ENCODE measurements around the gene C16orf87.

The C16orf87 gene

DNA sequence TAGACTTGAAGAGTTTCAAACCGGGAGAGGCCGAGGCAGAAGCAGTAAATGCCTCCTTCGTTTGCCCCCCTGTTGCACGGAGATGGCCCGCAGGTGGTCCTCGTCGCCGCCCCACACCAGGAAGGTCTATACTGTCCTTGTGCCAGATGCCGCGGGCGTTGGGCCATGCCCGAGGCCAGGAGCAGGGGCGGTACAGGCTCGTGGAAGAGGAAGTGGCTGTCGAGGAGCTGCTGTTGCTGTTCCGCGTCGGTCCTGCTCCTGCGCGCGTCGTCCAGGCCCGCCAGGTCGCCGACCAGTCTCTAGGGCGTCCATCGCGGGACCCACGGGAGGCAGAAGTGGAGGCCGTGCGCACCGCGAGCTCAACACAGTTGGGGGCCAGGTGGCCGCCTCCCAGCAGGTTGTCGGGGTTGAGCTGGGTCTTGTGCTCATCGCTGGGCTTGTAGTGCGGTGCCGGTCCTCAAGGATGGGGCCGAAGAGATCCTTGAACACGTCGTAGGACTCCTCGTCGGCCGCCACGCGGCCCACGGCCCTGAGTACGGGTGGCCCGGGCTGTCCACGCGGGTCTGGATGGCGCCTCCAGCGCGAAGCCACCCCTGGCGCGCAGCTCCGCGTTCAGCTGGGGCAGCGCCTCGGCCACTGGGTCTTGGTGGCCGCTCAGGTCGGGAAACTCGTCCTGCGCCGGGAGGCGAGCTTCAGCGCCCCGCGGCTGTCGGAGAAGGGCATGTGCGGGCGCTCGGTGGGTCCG, 13.1 kb upstream of the C16orf87 start:
- DNase-seq (ENCODE audit: low read depth) = no peak

DNA sequence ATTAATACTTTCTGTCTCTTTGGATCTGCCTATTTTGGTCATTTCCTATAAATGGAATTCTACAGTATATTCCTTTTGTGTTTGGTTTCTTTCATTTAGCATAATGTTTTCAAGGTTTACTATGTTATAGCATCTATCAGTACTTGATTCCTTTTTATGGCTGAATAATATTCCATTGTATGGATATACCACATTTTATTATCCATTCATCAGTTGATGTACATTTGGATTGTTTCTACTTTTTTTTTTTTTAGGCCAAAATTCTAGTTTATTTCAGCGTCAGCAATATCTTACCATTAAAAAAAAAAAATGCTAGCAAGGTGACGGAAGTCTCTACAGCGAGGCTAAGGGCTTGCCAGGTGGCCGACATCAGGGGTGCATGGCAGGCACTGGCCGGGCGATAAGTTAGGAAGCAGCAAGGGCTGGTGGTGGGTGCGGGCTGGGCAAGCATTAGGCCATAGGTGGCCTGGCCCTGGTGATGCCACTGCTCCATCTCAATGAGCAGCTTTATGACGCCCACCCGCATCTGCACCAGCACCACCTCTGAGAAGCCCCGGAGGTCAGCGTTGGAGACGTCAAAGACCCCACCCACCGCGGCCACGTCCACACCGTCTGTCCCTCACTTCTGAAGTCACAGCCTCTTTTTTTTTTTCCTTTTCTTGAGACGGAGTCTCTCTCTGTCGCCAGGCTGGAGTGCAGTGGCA, 11.4 kb upstream of the C16orf87 start:
- DNase-seq (ENCODE audit: low read depth) = no peak

DNA sequence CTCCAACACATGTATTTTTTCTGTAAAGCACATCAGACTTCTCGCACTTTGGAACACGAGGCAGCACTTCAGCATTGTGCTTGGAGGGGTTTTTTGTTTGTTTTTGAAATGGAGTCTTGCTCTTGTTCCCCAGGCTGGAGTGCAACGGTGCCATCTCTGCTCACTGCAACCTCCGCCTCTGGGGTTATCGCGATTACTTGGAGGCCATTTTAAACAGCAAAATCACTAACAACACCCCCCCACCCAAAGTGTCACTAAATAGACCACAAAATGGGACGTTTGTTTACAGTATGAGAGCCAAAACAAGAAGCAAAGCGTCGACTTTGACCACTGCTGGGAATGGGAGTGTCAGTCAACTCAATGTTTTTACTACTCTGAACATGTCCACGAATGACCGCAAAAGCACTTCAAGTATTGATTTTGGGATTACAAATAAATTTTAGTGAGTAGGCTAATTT, 9.0 kb upstream of the C16orf87 start:
- no peak for DNase-seq (ENCODE audit: low read depth)

DNA sequence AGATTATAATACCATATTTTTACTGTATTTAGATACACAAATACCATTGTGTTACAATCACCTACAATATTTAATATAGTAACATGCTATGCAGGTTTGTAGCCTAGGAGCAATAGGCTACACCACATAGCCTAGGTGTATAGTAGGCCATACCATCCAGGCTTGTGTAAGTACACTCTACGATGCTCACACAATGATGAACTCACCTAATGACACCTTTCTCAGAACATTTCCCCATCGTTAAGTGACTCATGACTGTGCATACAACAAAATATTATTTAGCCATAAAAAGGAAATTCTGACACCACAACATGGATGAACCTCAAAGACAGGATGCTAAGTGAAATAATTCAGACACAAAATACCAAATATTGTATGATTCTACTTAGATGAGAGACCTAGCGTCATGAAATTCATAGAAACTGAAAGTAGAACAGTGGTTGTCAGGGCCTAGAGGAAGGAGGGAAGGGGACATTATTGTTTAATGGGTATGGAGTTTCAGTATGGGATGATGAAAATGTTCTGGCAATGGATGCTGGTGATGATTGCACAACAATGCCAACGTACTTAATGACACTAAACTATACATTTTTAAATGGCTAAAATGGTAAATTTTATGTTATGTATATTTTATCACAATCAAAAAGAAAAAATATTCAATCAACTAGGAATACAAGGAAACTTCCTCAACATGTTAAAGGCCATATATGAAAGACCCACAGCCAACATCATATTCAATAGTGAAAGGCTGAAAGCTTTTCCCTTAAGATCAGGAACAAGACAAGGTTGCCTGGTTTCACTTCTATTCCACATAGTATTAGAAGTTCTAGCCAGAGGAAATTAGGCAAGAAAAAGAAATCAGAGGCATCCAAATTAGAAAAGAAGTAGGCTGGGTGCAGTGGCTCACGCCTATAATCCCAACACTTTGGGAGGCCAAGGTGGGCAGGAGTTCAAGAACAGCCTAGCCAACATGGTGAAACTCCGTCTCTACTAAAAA, 5.9 kb upstream of the C16orf87 start:
- DNase-seq (ENCODE audit: low read depth) = no peak

DNA sequence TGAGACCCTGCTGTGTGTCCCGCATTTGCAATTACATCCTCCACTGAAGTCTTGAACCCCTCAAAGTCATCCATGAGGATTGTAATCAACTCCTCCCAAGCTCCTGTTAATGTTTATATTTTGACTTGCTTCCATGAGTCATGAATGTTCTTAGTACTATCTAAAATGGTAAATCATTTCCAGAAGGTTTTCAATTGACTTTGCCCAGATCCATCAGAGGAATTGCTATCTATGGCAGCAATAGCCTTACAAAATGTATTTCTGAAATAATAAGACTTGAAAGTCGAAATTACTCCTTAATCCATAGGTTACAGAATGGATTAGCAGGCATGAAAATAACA, 2.5 kb upstream of the C16orf87 start:
- no peak for DNase-seq (ENCODE audit: low read depth)

DNA sequence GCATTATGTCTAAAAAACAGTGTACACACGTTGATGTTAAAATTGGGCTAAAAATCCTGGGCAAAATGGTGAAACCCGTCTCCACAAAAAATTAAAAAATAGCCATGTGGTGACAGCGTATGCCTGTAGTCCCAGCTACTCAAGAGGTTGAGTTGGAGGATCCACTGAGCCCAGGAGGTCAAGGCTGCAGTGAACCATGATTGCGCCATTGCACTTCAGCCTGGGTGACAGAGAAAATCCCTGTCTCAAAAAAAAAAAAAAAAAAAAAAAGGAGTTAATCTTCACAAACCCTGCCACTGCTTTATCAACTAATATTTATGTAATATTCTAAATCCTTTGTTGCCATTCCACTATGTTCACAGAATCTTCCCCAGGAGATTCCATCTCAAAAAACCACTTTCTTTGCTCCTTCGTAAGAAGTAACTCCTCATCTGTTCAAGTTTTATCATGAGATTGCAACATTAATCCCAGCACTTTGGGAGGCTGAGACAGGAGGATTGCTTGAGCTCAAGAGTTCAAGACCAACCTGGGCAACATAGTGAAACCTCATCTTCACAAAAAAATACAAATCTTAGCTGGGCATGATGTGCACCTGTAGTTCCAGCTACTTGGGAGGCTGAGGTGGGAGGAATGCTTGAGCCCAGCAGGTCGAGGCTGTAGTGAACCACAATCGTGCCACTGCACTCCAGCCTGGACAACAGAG, 1.9 kb upstream of the C16orf87 start:
- DNase-seq (ENCODE audit: low read depth) = no peak

DNA sequence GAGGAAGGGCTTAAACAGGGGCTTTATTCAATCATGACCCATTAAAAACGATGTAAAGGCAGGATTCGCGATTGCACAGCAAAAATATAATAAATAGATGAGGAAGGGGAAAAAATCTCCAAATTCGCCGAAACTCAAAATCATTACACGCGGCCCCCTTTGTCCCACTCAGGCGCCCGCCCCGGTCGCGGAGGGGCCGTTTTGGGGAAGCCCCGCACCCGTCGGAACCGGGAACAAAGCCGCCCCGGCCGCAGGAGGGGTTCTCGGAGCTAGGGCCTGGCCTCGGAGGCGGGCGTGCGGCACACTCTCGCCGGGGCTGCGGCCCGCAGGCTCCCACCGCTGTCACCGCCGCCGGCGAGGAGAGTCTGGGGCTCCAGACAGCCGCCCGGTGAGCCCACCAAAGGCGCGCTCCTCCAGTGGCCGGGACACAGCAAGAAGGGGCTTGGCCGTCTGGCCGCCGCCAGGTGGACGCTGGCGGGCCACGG, 521 bp downstream of the C16orf87 start:
- DNase-seq (ENCODE audit: low read depth) = no peak

DNA sequence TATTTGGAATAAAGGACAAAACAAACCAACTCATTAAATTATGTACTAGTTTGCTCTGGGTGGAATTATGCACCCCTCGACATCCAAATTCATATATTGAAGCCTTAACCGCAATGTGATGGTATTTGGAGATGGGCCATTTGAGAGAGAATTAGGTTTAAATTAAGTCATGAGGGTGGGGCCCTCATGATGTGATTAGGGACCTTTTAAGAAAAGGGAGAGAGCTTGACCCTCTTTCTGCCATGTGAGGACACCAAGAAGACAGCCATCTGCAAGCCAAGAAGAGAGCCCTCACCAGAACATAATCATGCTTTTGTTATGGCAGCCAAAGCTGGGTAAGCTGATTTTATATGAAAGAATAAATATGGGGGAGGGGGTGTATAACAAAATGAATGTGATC, 2.0 kb downstream of the C16orf87 start:
- no peak for DNase-seq (ENCODE audit: low read depth)

DNA sequence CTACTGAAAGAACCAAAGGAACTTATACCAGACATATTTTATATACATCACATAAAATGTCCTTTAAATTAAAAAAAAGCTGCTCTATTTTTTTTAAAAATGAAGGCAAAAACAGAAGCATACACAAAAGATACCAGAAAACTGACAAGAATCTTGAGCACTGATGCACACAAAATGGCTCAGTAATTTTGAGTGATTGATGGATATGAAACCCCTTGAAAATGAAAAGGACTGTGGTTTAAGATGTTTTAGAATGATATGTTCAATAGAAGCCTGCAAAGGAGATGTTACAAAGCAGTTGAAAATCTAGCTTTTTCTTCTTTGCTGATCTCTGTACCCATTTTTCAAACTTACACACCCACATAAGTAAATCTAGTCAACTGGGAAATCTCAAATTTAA, 2.7 kb downstream of the C16orf87 start:
- DNase-seq (ENCODE audit: low read depth) = no peak

DNA sequence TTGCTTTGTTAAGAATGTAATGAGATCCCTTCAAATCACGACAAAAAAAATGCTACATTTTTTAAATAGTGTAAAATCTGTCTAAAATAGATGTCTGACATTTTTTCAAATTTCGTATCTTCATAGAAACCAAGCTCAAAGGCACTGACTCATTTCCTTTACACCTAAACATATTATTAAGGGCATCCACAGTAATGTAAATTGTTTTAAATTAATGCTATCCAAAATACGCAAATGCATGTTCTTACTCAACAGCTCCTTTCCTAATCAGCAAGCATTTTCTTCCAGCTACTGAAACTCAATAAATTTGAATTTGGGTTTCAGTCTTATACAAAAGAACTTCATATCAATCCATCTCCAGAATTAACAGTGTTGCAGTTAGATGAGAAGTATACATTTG, 4.3 kb downstream of the C16orf87 start:
- DNase-seq (ENCODE audit: low read depth) = no peak

DNA sequence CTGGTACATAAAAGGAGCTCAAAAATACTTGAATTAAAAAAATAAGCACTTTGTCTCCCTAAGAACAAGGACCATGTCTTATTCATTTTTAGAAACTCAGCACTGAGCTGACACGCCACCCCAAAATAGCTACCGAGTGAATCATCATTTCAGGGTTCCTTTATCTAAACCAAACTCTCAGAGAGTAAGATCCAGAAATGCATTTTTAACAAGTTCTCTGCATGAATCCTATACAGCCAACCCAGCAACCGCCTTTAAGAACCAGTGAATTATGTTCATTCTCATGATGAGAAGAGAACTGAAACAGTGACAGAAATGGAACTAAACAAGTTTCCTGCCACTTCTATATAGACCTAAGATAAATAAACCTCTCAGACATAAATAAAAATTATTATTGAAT, 8.7 kb downstream of the C16orf87 start:
- DNase-seq (ENCODE audit: low read depth) = no peak

DNA sequence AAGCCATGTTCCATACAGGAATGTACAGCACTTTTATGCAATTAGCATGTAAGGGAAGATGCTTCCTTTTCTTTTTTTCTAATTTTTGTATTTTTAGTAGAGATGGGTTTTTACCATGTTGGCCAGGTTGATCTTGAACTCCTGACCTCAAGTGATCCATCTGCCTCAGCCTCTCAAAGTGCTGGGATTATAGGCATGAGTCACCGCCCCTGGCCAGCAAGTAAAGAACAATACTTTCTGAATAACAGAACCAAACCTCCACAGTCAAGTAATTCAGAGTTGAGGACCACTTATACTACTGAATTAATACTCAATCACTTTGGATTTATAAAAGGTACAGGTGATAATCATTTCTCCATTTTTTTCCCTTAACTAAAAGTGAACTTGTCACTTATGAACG, 13.0 kb downstream of the C16orf87 start:
- no peak for DNase-seq (ENCODE audit: low read depth)

DNA sequence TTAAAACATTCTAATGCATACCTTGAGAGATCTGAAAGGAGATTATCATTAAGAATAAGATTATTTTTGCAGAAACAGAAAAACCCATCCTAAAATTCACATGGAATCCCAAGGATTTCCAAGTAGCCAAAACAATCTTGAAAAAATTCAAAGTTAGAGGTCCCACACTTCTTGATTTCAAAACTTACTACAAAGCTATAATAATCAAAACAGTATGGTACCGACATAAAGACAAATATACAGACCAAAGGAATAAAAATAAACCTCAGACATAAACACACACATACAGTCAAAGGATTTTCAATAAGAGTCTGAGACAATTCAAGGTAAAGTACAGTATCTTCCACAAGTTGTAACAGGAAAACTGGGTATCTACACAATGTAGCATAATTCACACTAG, 16.2 kb downstream of the C16orf87 start:
- DNase-seq (ENCODE audit: low read depth) = no peak

DNA sequence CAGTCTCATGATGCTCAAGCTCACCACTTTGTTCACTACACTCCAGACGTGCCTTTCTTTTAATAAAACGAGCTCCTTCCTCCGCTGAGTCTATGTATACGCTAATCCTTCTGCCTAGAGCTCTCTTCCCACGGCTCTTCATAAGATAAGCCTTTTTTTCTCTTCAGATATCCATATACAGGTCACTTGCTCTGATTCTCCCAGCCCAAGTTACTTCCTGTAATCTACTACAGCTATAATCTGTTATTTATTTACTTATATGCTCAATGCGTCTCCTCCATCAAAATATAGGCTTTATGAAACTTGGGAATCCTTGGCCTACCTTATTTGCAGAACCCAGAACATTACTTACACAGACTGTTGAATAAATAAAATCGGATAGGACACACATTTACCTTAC, 17.4 kb downstream of the C16orf87 start:
- no peak for DNase-seq (ENCODE audit: low read depth)

DNA sequence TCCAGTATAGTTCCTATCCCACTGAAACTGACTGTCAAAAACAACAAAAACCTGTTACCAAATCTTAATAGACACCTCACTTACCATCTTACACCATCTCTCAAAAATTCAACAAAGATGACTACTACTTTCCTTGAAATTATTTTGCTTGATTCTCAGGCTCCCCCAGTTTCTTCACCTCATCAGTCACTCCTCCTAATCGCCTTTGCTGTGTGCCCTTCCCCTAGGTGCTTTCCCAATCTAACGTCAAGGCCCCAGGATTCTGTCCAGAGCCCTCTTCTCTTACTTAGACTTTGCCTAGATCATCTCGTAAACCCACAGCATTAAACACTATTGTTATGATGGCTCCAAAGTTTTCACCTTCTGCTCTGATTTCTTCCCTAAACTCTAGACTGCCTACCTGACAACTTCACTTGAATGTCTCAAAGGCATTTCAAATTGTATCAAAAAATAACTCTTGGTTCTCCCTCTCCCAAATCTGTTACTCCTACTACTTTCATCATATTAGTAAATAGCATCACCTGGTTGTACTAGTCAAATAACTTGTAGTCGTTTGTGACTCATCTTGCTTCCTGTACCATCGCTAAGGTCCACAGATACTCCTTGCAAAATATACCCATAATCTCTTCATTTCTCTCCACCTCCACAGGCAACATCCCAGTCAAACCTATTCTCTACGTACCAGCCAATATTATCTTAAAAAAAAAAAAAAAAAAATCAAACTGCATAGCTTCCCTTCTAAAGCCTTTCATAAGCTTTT, 18.0 kb downstream of the C16orf87 start:
- no peak for DNase-seq (ENCODE audit: low read depth)

DNA sequence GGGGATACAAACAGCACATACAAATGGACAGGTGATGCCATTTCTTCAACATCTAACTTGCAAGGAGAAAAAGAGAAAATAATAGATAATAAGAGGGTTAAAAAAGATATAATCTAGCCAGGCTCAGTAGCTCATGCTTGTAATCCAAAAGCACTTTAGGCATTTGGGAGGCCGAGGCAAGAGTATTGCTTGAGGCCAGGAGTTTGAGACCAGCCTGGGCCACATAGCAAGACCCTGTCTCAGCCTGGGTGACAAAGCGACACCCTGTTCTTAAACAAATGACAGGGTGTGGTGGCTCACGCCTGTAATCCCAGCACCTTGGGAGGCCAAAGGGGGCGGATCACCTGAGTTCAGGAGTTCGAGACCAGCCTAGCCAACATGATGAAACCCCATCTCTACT, 19.3 kb downstream of the C16orf87 start:
- DNase-seq (ENCODE audit: low read depth) = no peak

DNA sequence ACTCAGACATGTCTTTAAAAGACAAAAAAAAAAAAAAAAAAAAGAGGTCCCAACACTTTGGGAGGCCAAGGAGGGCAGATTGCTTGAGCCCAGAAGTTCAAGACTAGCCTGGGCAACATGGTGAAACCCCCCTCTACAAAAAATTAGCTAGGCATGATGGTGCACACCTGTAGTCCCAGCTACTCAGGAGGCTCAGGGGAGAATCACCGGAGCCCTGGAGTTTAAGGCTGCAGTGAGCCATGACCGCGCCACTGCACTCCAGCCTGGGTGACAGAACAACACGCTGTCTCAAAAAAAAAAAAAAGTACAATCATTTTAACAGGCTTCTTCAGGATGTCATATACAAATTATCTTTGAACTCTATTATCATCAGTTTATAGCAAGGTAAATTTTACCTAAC, 22.0 kb downstream of the C16orf87 start:
- DNase-seq (ENCODE audit: low read depth) = no peak

DNA sequence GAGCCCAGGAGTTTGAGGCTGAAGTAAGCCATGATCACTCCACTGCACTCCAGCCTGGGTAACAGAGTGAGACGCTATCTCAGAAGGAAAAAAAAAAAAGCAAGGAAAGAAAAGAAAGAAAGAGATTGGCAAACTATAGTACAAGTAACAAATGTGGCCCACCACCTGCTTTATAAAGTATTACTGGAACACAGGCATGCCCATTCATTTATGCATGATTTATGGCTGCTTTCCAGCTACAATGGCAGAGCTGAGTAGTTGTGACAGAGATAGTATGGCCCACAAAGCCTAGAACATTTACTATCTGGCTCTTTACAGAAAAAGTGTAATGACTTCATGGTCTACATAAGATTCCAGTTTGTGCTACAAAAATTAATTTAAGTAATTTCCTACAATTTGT, 23.6 kb downstream of the C16orf87 start:
- no peak for DNase-seq (ENCODE audit: low read depth)

DNA sequence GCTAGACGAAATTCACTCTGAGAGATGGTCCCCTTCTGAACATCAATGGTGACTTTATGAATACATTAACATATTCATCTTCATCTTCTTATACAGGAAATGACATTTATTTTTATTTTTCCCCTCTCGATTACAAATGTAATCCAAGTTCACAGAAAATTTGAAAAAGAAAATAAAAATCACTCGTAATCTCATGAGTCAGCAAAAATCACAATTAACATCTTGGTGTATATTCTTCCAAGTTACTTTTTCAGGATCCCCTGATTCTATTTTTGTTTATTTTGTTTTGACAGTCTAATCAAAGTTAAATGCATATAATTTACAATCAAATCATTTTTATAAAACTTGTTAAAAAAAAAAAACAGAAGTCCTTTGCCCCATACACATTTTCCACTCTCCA, 27.6 kb downstream of the C16orf87 start:
- no peak for DNase-seq (ENCODE audit: low read depth)

DNA sequence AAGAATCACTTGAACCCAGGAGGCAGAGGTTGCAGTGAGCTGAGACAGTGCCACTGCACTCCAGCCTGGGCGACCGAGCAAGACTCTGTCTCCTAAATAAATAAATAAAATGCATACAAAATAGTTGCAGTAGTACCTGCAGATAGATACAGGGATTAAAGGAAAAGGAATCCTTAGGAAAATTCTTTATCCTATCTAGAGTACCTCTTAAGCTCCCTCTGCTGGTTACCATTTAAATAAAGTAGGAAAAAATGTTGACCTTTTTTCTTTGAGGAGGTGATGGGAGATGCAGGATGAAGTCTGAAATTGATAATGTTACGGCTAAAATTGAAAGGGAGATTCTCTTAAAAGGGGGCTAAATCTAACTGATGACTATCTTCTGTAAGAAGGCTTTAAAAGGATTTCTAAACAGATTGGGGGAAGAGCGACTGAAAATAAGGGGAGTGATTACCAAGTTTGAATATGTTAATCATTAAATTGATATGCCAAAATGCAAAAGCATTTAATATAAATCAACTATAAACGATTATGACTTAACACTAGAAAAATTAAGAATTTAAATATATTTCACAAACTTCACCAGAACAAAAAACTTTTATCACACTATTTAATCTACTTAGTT, 29.4 kb downstream of the C16orf87 start:
- DNase-seq (ENCODE audit: low read depth) = no peak

DNA sequence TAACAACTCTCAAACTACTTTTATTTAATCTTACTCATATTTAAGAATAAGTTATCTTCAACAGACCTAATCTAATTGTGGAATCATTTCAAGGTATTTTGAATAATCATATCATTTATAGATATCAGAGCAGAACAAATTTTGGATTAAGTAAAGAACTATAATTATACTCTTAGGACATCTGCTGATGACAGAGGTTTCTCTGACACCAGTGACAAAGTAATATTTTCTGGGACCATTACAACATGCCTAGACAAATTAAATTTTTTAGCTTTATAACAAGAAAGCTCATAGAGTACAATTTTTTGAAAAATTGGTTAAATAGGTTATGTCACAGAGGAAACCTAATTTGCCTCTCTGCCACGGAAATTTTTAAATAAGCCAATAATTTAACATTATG, 30.5 kb downstream of the C16orf87 start:
- no peak for DNase-seq (ENCODE audit: low read depth)

All from stimulated activated CD8-positive, alpha-beta memory T cell treated with anti-CD3 and anti-CD28 coated beads, Interleukin-12 subunit alpha, Interleukin-12 subunit beta, amount 100 ng/mL, for 1 hour (primary cell).